ENCODE results near the gene NDUFS4. TPM values are rescaled to one million over a fixed set of nuclear protein-coding genes. Genes with fewer than 3 reads are reported as not detected.

Gene NDUFS4
- polyA plus RNA-seq, 4 donors = 95.0 to 142 (median 125) TPM

DNA sequence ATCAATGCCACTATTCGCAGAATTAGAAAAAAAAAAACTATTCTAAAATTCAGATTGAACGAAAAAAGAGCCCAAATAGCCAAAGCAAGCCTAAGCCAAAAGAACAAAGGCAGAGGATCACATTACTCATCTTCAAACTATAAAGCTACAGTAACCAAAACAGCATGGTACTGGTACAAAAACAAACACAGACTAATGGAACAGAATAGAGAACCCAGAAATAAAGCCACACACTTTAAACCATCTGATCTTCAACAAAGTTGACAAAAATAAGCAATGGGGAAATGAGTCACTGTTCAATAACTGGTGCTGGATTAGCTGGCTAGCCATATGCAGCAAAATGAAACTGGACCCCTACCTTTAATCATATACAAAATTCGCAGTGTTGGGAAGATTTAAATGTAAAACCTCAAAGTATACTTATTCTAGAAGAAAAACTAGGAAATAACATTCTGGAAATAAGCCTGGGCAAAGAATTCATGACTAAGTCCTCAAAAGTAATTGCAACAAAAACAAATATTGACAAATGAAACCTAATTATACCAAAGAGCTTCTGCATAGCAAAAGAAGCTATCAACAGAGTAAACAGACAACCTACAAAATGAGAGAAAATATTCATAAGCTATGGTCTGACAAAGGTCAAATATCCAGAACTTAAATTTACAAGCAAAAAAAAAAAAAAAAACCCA is 153.7 kb downstream of the NDUFS4 start:
- WGBS, 3 donors = 71 to 83% (median 77%) methylated on average over 3 of the region's 3 CpGs
- H3K9me3 ChIP-seq (ENCODE audit: control insufficient read depth in 2 of 2, insufficient read depth in 1 of 2, low read depth in 1 of 2, low read length in 1 of 2) = peaks cover 0 to 19% of the 10 kb centered on the region in 2 donors
- DNase-seq (no peak), FAIRE-seq (no peak)
- H3K4me1 ChIP-seq (ENCODE audit: control insufficient read depth in 3 of 3, insufficient read depth in 2 of 3, low read depth in 1 of 3, low read length in 2 of 3) = no peaks in the 10 kb centered on the region
- H3K27me3 ChIP-seq (ENCODE audit: control insufficient read depth in 3 of 3, insufficient read depth in 3 of 3, low read length in 3 of 3) = no peaks in the 10 kb centered on the region
- H3K27ac ChIP-seq (ENCODE audit: low read depth in 1 of 3, low read length in 2 of 3) = no peak overlapping the region
- H3K36me3 ChIP-seq (ENCODE audit: control insufficient read depth in 3 of 3, insufficient read depth in 2 of 3, low read depth in 1 of 3, low read length in 3 of 3) = no peaks in the 10 kb centered on the region
- H3K4me3 ChIP-seq (ENCODE audit: low read depth in 1 of 3, low read length in 3 of 3) = no peak overlapping the region

DNA sequence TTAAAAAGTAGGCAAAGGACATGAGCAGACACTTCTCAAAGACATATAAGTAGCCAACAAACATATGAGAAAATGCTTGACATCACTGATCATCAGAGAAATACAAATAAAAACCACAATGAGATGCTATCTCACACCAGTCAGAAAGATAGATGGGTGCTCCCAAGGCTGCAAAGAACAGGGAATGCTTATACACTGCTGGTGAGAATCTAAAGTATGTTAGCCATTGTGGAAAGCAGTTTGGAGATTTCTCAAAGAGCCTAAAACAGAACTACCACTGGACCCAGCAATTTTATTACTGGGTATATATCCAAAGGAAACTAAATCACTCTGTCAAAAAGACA is 154.2 kb downstream of the NDUFS4 start:
- no peak overlapping the region for H3K27ac ChIP-seq (ENCODE audit: low read depth in 1 of 3, low read length in 2 of 3)
- H3K27me3 ChIP-seq (ENCODE audit: control insufficient read depth in 3 of 3, insufficient read depth in 3 of 3, low read length in 3 of 3) = no peaks in the 10 kb centered on the region
- no peaks in the 10 kb centered on the region for H3K36me3 ChIP-seq (ENCODE audit: control insufficient read depth in 3 of 3, insufficient read depth in 2 of 3, low read depth in 1 of 3, low read length in 3 of 3)
- peaks cover 0 to 19% of the 10 kb centered on the region in 2 donors for H3K9me3 ChIP-seq (ENCODE audit: control insufficient read depth in 2 of 2, insufficient read depth in 1 of 2, low read depth in 1 of 2, low read length in 1 of 2)
- no peaks in the 10 kb centered on the region for H3K4me1 ChIP-seq (ENCODE audit: control insufficient read depth in 3 of 3, insufficient read depth in 2 of 3, low read depth in 1 of 3, low read length in 2 of 3)
- DNase-seq (no peak), FAIRE-seq (no peak)
- no peak overlapping the region for H3K4me3 ChIP-seq (ENCODE audit: low read depth in 1 of 3, low read length in 3 of 3)

DNA sequence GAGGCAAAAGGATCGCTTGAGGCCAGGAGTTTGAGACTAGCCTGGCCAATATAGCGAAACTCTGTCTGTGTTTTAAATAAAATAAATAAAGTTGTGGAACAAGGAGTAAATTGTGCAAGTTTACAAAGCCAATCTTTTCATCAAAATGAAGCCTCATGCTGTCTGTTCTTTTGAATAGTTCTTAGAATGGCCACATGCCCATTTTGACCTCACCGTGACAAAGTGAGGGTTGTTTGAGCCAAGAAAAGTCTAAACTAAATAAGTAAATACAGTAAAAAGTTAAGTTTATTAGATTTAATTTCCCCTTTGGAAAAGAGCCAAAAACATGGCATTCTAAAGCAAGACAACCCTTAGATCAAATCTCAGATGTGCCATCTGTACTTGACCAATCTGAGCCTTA is 165.7 kb downstream of the NDUFS4 start:
- Histone ChIP-seq H3K4me1 (ENCODE audit: control insufficient read depth in 3 of 3, insufficient read depth in 2 of 3, low read depth in 1 of 3, low read length in 2 of 3) (no peaks in the 10 kb centered on the region), H3K27me3 (ENCODE audit: control insufficient read depth in 3 of 3, insufficient read depth in 3 of 3, low read length in 3 of 3) (no peaks in the 10 kb centered on the region), H3K36me3 (ENCODE audit: control insufficient read depth in 3 of 3, insufficient read depth in 2 of 3, low read depth in 1 of 3, low read length in 3 of 3) (no peaks in the 10 kb centered on the region), H3K4me3 (ENCODE audit: low read depth in 1 of 3, low read length in 3 of 3) (no peak overlapping the region), H3K27ac (ENCODE audit: low read depth in 1 of 3, low read length in 2 of 3) (no peak overlapping the region), H3K9me3 (ENCODE audit: control insufficient read depth in 2 of 2, insufficient read depth in 1 of 2, low read depth in 1 of 2, low read length in 1 of 2) (no peaks in the 10 kb centered on the region)
- DNase-seq (no peak), FAIRE-seq (no peak)
- WGBS, 3 donors = 67 to 95% (median 89%) methylated on average over 3 of the region's 3 CpGs

DNA sequence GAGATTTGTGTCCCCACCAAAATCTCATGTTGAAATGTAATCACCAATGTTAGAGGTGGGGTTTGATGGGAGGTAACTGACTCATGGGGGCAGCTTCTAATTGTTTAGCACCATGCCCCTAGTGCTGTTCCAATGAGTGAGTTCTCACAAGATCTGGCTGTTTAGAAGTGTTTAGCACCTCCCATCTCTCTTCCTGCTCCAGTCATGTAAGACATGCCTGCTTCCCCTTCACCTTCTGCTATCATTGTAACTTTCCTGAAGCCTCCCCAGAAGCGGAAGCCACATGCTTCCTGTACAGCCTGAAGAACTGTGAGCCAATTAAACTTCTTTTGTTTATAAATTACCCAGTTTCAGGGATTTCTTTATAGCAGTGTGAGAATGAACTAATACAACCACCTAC is 170.5 kb downstream of the NDUFS4 start:
- DNase-seq (no peak), FAIRE-seq (no peak)
- H3K27me3 ChIP-seq (ENCODE audit: control insufficient read depth in 3 of 3, insufficient read depth in 3 of 3, low read length in 3 of 3) = no peaks in the 10 kb centered on the region
- H3K9me3 ChIP-seq (ENCODE audit: control insufficient read depth in 2 of 2, insufficient read depth in 1 of 2, low read depth in 1 of 2, low read length in 1 of 2) = no peaks in the 10 kb centered on the region
- no peaks in the 10 kb centered on the region for H3K36me3 ChIP-seq (ENCODE audit: control insufficient read depth in 3 of 3, insufficient read depth in 2 of 3, low read depth in 1 of 3, low read length in 3 of 3)
- H3K27ac ChIP-seq (ENCODE audit: low read depth in 1 of 3, low read length in 2 of 3) = no peak overlapping the region
- H3K4me3 ChIP-seq (ENCODE audit: low read depth in 1 of 3, low read length in 3 of 3) = no peak overlapping the region
- 52 to 69% (median 57%) methylated on average over 1 of the region's 1 CpG for WGBS, 3 donors
- H3K4me1 ChIP-seq (ENCODE audit: control insufficient read depth in 3 of 3, insufficient read depth in 2 of 3, low read depth in 1 of 3, low read length in 2 of 3) = no peaks in the 10 kb centered on the region

Other genes with a start within 250 kb of the NDUFS4 start
- 1 to 10 TPM in 2 of 4 donors, under 1 TPM in 1, not detected in 1; 0.54 to 6.0 (median 2.1) TPM for gene FST, start 80.0 kb upstream of the NDUFS4 start, polyA plus RNA-seq

All from small intestine (tissue), 7 donors.